Panc1 (cell line): ENCODE measurements around the gene EMC9. TPM values are rescaled to one million over a fixed set of nuclear protein-coding genes. Genes with fewer than 3 reads are reported as not detected.
A peak's percentile ranks its signal among the peaks of the same experiment; 100 is the strongest.

Source experiments
- ATAC-seq: fragments of 200-7000 bp; cut with Tn5 transposase; 2 replicates; pipeline ENCODE4 v1.9.1; 2020; ENCODE audit warnings: mild to moderate bottlenecking, moderate library complexity
- BruUV-seq: library from RNA; stranded (reverse); fragments of 400-500 nt; replicated peaks from 2 replicates; lab custom pipeline; 2021; lab: Mats Ljungman, UMichigan
- CTCF ChIA-PET: fragments of 300-600 bp; sonication (Branson Sonifier 250); formaldehyde crosslinking; loops from one replicate; lab custom pipeline; 2022; ENCODE audit warnings: antibody characterized with exemption; lab: Charles Lee
- POLR2A ChIA-PET: fragments of 300-600 bp; sonication (Branson Sonifier 250); formaldehyde crosslinking; loops from one replicate; lab custom pipeline; 2022; ENCODE audit warnings: antibody characterized with exemption; lab: Charles Lee
- DNase-seq: peaks from one replicate; pipeline ENCODE4 v3.0.0-alpha.2; 2010; ENCODE audit warnings: low read depth, low spot score
- H3K27ac ChIP-seq: 2 replicates; pipeline ENCODE4 v1.5.1; 2011; ENCODE audit warnings: mild to moderate bottlenecking, low read length, inconsistent platforms
- H3K27me3 ChIP-seq: fragments of 200-500 bp; sonication (Bioruptor generic); 2 replicates; pipeline ENCODE4 v1.6.0; 2014; ENCODE audit warnings: low read length, inconsistent platforms; ENCODE audit not compliant: control insufficient read depth, insufficient read depth
- H3K36me3 ChIP-seq: fragments of 200-500 bp; sonication (Bioruptor generic); 2 replicates; pipeline ENCODE4 v1.5.1; 2014; ENCODE audit warnings: inconsistent platforms, mild to moderate bottlenecking, low read length, moderate library complexity; ENCODE audit not compliant: control insufficient read depth, insufficient read depth
- H3K4me1 ChIP-seq: 2 replicates; pipeline ENCODE4 v1.5.1; 2011; ENCODE audit warnings: inconsistent platforms, mild to moderate bottlenecking, low read length, moderate library complexity; ENCODE audit not compliant: control insufficient read depth, insufficient read depth
- H3K4me3 ChIP-seq, 2 experiments: 2 replicates each; pipeline ENCODE4 v1.5.1; 2011 to 2012; ENCODE audit warnings: low read depth in 2 of 2, low read length in 2 of 2, mild to moderate bottlenecking in 2 of 2, inconsistent platforms in 1 of 2, moderate library complexity in 1 of 2
- H3K9me3 ChIP-seq: fragments of 200-500 bp; sonication (Bioruptor generic); 2 replicates; pipeline ENCODE4 v1.5.1; 2014; ENCODE audit warnings: low read depth, mild to moderate bottlenecking, inconsistent platforms, low read length, moderate library complexity; ENCODE audit not compliant: control insufficient read depth, insufficient read depth
- POLR2AphosphoS5 ChIP-seq: IDR thresholded peaks from 2 replicates; pipeline ENCODE4 v1.6.1; 2012; ENCODE audit warnings: mild to moderate bottlenecking, low read depth, low read length, moderate library complexity
- REST ChIP-seq, 2 experiments: IDR thresholded peaks; 2 replicates each; pipeline ENCODE4 v1.6.1; 2011 to 2012; ENCODE audit warnings: low read depth in 2 of 2, control low read depth in 1 of 2, low read length in 1 of 2, mild to moderate bottlenecking in 1 of 2, moderate library complexity in 1 of 2; ENCODE audit not compliant: insufficient read depth in 1 of 2
- SIN3A ChIP-seq: IDR thresholded peaks from 2 replicates; pipeline ENCODE4 v1.6.1; 2012; ENCODE audit warnings: low read depth, mild to moderate bottlenecking, low read length, moderate library complexity, borderline replicate concordance; ENCODE audit not compliant: insufficient read depth
- TCF7L2 ChIP-seq: IDR thresholded peaks from 2 replicates; pipeline ENCODE4 v1.6.1; 2011; ENCODE audit warnings: mild to moderate bottlenecking, low read depth, low read length, inconsistent platforms
- in situ Hi-C: cut with HindIII; loops from 2 replicates; pipeline ENCODE4 v1.10.0; 2016; ENCODE audit warnings: low sequenced_read_pairs, low pct_unique_long_range_greater_than_20kb
- intact Hi-C: fragments of 100-400 bp; cut with micrococcal nuclease; formaldehyde crosslinking; loops from one replicate; pipeline ENCODE4 v1.10.0; 2022; ENCODE audit not compliant: unreplicated experiment
- total RNA-seq: library from RNA; stranded (reverse); gene quantifications from one replicate; pipeline ENCODE4 v1.2.1, GENCODE V29; 2021; ENCODE audit not compliant: unreplicated experiment
- TF ChIP-seq, protein P1 (sequence below): fragments of 450-650 bp; IDR thresholded peaks from 2 replicates; pipeline ENCODE4 v1.5.1; 2017; ENCODE audit warnings: mild to moderate bottlenecking

Gene EMC9
- total RNA-seq, 1 experiment from 2014 or later, result 42.5 TPM

DNA sequence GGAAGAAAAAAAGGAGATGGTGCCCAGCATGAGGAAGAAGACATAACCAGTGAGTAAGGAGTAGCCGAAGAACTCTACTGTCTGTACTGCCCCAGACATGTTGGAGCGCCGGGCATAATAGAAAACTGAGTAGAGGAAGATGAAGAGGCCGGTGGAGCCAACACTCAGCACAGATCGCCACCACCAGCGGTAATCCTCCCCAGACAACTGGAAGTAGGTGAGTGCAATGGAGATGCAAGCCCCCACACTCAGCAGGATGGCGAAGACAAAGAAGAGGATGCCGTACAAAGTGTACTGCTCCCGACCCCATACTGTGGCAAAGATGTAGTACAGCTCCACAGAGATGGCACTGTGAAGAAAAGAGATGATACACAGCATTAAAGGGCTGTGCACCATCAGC, 48.1 kb upstream of the EMC9 start:
- Histone ChIP-seq H3K4me1 (peaks cover 10% of the 10 kb centered on the region; the same call in 1 of the 2 replicates), H3K4me3 (no peak overlapping the region; a peak in 2 of 4 replicates), H3K36me3 (peaks cover 2% of the 10 kb centered on the region; the same call in 1 of the 2 replicates), H3K27me3 (no peaks in the 10 kb centered on the region), H3K9me3 (no peaks in the 10 kb centered on the region), H3K27ac (peak overlapping the region; percentile 83; the same call in 1 of the 2 replicates)
- no peak for DNase-seq
- intact Hi-C loops, result no loop called here
- ChIA-PET CTCF (no interaction called here), POLR2A (interaction anchor here (1.0 kb wide), 1 partner anchor 53 kb away, joined by 6 read pairs; the partner anchor contains the start of gene TINF2)
- no TSS peak for BruUV-seq
- no peak for ATAC-seq
- in situ Hi-C loops, result no loop called here
- no peak for TF ChIP-seq TCF7L2
- TF ChIP-seq REST (IDR thresholded peaks at IDR 0.05; ENCODE audit: insufficient read depth in 1 of 2, low read depth in 2 of 2, low read length in 1 of 2), result no peak
- TF ChIP-seq SIN3A, result no peak
- TF ChIP-seq POLR2AphosphoS5, result no peak
- TF ChIP-seq, protein P1, sequence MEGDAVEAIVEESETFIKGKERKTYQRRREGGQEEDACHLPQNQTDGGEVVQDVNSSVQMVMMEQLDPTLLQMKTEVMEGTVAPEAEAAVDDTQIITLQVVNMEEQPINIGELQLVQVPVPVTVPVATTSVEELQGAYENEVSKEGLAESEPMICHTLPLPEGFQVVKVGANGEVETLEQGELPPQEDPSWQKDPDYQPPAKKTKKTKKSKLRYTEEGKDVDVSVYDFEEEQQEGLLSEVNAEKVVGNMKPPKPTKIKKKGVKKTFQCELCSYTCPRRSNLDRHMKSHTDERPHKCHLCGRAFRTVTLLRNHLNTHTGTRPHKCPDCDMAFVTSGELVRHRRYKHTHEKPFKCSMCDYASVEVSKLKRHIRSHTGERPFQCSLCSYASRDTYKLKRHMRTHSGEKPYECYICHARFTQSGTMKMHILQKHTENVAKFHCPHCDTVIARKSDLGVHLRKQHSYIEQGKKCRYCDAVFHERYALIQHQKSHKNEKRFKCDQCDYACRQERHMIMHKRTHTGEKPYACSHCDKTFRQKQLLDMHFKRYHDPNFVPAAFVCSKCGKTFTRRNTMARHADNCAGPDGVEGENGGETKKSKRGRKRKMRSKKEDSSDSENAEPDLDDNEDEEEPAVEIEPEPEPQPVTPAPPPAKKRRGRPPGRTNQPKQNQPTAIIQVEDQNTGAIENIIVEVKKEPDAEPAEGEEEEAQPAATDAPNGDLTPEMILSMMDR, result no peak

DNA sequence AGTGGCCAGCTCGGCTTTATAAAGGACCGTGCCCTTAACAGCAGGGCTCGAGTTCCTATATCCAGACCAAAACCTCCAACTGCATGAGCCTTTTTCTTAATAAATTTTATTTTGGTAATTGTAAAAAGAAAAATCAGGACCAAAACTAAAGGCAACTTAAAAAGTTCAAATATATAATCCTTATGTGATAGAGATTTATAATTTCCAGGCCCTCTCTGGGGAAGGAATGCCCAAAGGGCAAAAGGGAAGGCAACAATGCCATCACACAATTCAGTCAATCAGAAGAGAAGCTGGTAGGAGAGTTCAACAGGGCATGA, 47.6 kb upstream of the EMC9 start:
- DNase-seq (no peak), ATAC-seq (no peak)
- no peaks in the 10 kb centered on the region for H3K9me3 ChIP-seq
- TSS peak; percentile 83 for BruUV-seq
- TF ChIP-seq, protein P1, result no peak
- TF ChIP-seq POLR2AphosphoS5, result no peak
- TF ChIP-seq TCF7L2, result no peak
- no peak for TF ChIP-seq REST (IDR thresholded peaks at IDR 0.05; ENCODE audit: insufficient read depth in 1 of 2, low read depth in 2 of 2, low read length in 1 of 2)
- TF ChIP-seq SIN3A, result no peak
- ChIA-PET CTCF (no interaction called here), POLR2A (interaction anchor here (1.0 kb wide), 1 partner anchor 53 kb away, joined by 6 read pairs; the partner anchor contains the start of gene TINF2)
- H3K4me1 ChIP-seq, result peaks cover 10% of the 10 kb centered on the region; the same call in 1 of the 2 replicates
- intact Hi-C loops, result no loop called here
- H3K27me3 ChIP-seq, result no peaks in the 10 kb centered on the region
- peaks cover 2% of the 10 kb centered on the region; the same call in 1 of the 2 replicates for H3K36me3 ChIP-seq
- peak overlapping the region; percentile 81 to 82 for H3K4me3 ChIP-seq
- H3K27ac ChIP-seq, result peak overlapping the region; percentile 83
- in situ Hi-C loops, result no loop called here
